Erythroblast (primary cell): ENCODE data around the gene HECW1.

Source experiments
- GATA1 ChIP-seq: IDR thresholded peaks from 2 replicates; pipeline ENCODE4 v1.6.1; 2011; ENCODE audit warnings: low read depth, mild to moderate bottlenecking, control low read depth, low read length, moderate library complexity
- POLR2A ChIP-seq: IDR thresholded peaks from 2 replicates; pipeline ENCODE4 v1.6.1; 2011; ENCODE audit warnings: mild to moderate bottlenecking, low read length

- no peak for TF ChIP-seq POLR2A
- TF ChIP-seq GATA1 = no peak
Observed at GRCh38 chr7:43076189-43076605, 36.2 kb upstream of the HECW1 start.
